GM18907 (cell line): ENCODE measurements around the gene ARHGAP9.
"Not testable (repeated sequence)": the region's sequence is repeated elsewhere in the genome, so short reads cannot be mapped to it uniquely, and the experiment has no call there.

ENCODE experiments used
- ATAC-seq: cut with Tn5 transposase; IDR thresholded peaks from one replicate; pipeline ENCODE4 v1.9.1; 2021; ENCODE audit warnings: mild to moderate bottlenecking, moderate library complexity; ENCODE audit not compliant: unreplicated experiment

ARHGAP9 gene

GRCh38 chr12:57517718-57518117 is 38.1 kb upstream of the ARHGAP9 start:
- not testable (repeated sequence) for ATAC-seq

GRCh38 chr12:57517187-57517586 is 37.5 kb upstream of the ARHGAP9 start:
- ATAC-seq, result no peak

GRCh38 chr12:57516617-57517153 is 37.0 kb upstream of the ARHGAP9 start:
- no peak for ATAC-seq

- no peak for ATAC-seq
Observed at GRCh38 chr12:57515934-57516541, 36.4 kb upstream of the ARHGAP9 start.

- ATAC-seq, result no peak
Observed at GRCh38 chr12:57515408-57515933, 35.8 kb upstream of the ARHGAP9 start.

GRCh38 chr12:57514720-57515407 is 35.2 kb upstream of the ARHGAP9 start:
- ATAC-seq, result no peak

GRCh38 chr12:57514246-57514645 is 34.6 kb upstream of the ARHGAP9 start:
- not testable (repeated sequence) for ATAC-seq

- not testable (repeated sequence) for ATAC-seq
Observed at GRCh38 chr12:57513677-57514076, 34.0 kb upstream of the ARHGAP9 start.

- ATAC-seq, result no peak
Observed at GRCh38 chr12:57513266-57513665, 33.6 kb upstream of the ARHGAP9 start.

- no peak for ATAC-seq
Observed at GRCh38 chr12:57512665-57513064, 33.0 kb upstream of the ARHGAP9 start.

- no peak for ATAC-seq
Observed at GRCh38 chr12:57511588-57512325, 32.1 kb upstream of the ARHGAP9 start.

- no peak for ATAC-seq
Observed at GRCh38 chr12:57511161-57511560, 31.5 kb upstream of the ARHGAP9 start.

- ATAC-seq, result not testable (repeated sequence)
Observed at GRCh38 chr12:57507796-57508195, 28.1 kb upstream of the ARHGAP9 start.

- not testable (repeated sequence) for ATAC-seq
Observed at GRCh38 chr12:57506541-57506940, 26.9 kb upstream of the ARHGAP9 start.

- not testable (repeated sequence) for ATAC-seq
Observed at GRCh38 chr12:57502311-57502969, 22.8 kb upstream of the ARHGAP9 start.

GRCh38 chr12:57500213-57500612 is 20.5 kb upstream of the ARHGAP9 start:
- no peak for ATAC-seq

- ATAC-seq, result no peak
Observed at GRCh38 chr12:57498571-57498970, 18.9 kb upstream of the ARHGAP9 start.

- no peak for ATAC-seq
Observed at GRCh38 chr12:57498132-57498502, 18.5 kb upstream of the ARHGAP9 start.

- ATAC-seq, result no peak
Observed at GRCh38 chr12:57497223-57498131, 17.8 kb upstream of the ARHGAP9 start.

- ATAC-seq, result no peak
Observed at GRCh38 chr12:57496822-57497221, 17.2 kb upstream of the ARHGAP9 start.
